ENCODE data around the gene TUG1. TPM values are rescaled to one million over a fixed set of nuclear protein-coding genes. Genes with fewer than 3 reads are reported as not detected.

The TUG1 gene
- total RNA-seq, 1 donor from 2014 or later, result 85.2 TPM

GRCh38 chr22:30947816-30948454 lies 21.1 kb upstream of the TUG1 start:
- no peak for DNase-seq

DNA sequence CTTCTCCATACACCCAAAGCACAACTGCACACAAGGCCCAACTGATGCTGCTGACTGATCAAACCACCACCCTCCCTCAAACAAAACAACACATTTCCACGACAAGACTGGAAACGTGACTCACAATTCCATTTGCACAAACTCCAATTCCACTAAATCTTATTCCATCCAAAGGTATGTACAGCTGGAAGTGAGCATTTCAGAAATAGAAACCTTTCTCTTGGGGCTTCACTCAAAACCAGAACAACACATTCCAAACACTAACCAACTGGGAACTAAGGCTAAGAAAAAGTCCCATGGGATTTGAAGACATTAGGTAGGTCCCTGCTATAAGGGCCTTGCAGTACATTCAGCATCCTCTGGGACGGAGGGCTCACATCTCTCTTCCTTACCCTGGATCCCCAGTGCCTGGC lies 20.1 kb upstream of the TUG1 start:
- DNase-seq, result no peak

DNA sequence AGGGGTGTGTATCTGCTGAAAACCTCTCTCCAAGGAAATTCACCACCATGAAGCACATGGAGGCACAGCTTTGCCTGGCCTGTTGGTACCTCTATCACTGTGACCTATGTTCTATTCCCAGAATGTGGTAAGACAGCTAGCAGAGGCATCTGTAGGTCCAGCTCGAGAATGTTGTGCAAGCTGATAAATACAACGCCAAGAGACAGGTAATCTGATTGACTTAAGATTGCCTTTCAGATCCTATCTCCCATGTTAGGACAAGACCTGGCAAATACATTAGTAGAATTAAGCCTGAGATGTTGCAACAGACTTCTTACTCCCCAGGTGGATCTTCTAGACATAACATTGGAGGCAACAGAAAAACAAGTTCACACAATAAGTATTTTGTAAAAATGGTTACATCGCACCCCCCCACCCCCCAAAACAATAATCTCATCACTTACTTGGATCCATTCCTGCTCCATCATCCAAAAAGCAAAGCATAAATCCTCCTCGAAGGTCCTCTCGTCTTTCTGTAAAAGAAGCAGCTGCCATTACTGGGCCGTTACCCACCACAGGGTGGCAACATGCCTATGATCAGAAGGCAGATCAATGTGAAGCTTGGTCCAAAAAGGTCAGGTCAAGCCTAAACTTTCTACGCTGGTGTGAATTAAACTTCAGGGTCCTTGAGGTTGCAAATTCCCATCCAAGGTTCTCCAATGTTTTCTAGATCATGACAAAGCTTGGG lies 19.0 kb upstream of the TUG1 start:
- DNase-seq, result no peak

DNA sequence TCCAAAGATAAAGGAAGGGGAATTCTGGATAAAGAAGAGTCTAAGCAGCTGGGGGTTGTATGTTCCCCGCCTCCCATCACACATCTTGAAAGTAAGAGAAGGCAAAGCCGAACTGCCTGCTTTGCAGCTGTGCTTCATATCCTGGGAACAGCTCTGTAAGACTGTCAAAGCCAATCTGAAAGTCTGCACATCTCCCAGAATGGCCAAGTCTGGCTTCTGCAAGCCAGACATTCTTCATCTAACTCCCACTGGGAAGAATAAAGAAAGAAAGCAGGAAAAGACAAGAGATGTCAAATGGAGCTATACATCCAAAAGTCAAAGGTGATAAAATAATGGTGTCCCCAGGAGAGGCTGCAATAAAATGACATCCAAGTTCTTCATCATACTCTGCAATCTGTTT lies 15.9 kb upstream of the TUG1 start:
- DNase-seq, result no peak

- no peak for DNase-seq
Measured at GRCh38 chr22:30955153-30955552, 13.9 kb upstream of the TUG1 start.

GRCh38 chr22:30964858-30965257 lies 4.2 kb upstream of the TUG1 start:
- DNase-seq, result no peak

DNA sequence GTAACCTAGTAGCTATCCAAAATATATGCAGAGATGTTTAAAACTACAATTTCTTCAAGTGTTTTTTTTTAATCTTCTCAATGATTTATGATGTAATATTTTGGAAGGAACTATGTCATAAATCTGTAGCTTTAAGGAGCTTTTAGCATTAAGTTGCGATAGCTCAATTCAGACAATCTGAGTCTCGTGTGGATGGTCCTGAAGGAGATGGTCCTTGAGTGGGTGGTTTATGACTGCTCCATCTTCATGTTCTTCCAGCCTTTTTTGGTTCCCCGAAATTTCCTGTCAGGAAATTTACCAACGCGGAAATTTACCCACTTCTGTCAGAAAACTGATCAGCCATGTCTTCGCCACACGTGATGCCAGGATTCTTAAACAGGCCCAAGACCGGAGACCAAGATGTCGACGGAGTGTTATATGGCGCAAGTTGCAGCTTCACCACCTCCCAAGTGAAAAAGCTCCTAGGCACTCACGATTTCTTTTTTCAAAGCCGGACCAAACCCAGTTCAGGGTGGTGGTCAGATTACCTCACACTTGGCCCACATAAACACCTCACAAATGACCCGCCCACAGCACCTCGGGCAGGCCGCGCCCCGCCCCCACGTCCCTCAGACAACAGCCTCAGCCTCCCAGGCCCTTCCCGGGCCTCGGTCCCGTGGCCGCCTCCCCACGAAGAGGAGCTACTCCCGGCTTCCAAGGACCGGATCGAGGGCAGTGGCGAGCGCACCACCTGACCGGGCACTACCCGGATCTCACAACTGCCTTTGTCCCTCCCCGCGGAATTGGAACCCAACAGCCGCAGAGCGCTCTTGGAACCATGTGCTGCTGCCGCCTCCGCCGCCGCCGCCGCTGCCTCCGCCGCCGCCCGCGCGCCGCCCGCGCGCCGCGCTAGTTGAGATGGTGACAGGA lies 796 bp upstream of the TUG1 start, which contains the start of gene MORC2:
TSS of gene MORC2 (minus strand) at position 760 of the 909 bp plus-strand sequence. CDS start 885 bp downstream, outside the sequence.
- no peak for DNase-seq

DNA sequence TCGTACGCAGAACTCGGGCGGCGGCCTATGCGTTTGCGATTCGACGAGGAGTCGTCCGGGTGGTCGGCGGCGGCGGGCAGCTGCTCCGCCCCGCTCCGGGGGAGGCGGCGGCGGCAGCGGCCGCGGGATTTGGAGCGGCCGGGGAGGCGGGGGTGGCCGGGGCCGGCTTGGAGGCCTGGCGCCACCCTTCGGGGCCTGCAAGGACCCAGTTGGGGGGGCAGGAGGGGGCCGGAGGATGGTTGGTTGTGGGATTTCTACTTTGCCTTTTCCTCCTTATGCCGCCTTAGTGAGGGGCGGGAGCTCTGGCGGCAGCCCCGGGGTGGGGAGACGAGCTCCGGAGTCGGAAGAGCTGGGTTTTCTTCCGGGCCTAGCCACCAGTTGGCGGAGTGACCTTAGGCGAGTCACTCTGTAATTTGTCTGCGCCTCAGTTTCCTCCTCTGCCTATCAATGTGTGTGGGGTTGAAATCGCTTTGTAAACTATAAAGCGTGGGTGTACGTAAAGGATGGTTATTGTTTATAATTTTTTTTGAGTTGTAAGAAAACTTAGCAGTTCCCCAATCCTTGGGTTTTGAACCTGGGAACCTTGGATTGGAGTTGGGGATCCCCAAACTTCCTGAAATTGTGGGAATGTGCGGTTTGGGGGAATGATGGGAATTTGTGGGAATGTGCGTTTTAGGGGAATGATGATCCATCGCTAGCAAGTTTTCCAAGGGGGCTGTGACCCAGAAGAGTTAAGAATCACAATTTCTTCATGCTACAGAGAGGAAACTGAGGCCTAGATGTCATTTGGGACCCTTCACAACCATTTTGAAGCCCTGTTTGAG lies 679 bp downstream of the TUG1 start:
- DNase-seq, result peak; percentile 42

- DNase-seq, result no peak
Measured at GRCh38 chr22:30970356-30970746, 1.3 kb downstream of the TUG1 start.

DNA sequence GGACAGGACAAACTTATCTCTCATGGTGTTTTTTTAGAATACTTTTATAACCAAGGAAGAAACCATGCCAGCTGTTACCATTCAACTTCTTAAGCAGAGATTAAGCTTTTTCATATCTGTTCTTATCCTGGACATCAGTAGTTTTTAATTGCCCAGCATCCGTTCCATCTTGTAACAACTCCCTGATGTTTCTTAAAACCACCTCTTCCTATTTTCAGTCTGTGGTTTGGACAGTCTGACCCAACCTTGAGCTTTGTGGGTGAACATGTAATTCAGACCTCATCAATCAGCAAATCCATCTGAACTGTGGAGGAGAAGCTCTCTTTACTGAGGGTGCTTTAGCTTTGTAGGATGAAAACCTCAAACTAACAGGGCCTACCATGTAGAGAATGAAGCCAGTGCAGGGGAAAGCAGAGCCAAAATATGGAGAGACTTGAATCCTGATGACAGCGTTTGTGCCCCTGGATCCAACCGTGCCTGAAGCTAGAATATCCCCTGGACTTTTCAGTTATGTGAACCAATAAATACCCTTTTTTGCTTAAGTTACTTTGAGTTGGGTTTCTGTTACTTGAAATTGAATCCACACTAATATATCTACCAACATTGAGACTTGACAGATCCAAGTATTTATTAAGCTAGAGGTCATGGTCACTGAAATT lies 9.4 kb downstream of the TUG1 start:
- DNase-seq, result no peak

DNA sequence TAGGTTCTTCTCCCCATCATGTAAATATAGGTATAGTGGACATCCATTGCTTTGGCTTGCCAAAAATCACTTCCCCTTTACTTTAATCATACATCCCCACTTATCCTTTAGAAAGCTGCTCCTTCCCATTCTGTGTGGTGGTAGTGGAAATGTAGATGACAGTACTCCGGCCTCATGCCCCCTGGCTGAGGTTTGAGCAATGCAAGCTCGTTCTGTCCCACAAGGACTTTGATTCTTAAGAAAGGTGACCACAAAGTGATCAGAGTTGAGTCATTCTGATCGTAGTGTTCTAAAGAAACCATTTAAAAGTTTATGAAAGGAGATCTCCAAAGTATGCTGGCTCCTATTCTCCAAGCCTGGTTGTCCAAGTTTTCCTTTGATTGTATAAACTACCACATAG lies 10.9 kb downstream of the TUG1 start:
- no peak for DNase-seq

DNA sequence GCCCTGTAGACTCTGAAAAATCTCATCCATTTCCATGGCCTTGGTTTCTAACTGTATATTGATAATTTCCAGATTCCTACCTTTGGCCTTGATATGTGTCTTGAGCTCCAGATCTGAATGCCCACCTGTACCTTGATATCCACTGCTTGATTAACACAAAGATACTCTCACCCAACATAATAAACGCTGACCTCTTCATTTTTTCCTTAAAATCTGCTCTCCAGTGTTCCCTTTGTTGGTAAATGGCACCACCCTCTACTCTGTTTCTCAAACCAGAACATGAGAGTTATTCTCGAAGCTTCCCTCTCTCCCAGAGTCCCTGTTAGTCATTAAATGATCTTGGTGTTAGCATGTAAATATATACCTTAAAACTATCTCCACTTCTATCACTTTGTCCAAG lies 13.4 kb downstream of the TUG1 start:
- no peak for DNase-seq

DNA sequence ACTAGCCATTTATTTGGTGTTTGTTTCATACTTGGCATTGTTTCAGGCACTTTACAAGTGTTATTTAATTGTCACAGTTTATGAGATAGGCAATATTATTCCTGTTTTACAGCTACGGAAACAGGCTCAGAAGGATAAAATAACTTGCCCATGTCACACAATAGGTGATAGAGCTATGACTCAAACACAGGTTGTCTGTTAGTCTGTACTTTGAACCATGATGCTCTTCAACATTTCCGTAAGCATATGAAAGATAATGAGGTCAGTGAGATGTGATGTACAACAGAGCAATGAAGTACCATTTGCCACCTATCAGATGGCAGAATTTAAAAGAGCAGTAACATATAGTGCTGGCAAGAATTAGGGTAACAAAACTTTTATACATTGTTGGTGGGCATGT lies 15.3 kb downstream of the TUG1 start:
- DNase-seq, result no peak

DNA sequence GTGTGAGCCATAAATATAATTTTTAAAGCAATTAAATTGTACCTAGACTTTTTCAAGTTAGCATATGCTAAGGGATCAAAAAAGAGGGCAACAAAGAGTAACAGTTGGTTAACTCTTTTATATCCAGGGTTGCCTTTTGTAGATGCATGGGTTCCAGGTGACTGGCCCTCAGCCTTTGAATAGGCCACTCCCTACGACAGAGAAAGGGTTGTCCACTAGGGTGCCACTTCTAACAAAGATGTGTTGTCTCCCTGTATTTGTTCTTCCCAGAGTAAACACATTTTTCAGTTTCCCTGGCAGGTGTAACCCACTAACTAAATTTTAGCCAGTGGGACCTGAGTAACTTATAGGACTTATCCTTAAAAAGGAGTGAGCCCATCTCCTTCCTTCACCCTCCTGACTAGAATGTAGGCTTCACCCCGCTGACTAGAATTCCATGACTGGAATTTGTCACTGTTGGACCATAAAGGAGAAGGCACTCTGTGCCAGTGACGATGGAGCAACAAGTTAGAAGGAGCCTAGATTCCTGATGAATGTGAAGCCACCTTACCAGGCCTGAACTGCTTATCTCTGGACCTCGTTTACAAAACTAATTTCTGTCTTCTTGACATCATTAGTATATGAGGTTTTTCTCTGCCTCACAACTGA lies 16.6 kb downstream of the TUG1 start:
- DNase-seq, result no peak

- no peak for DNase-seq
Measured at GRCh38 chr22:30989474-30989873, 20.4 kb downstream of the TUG1 start.

DNA sequence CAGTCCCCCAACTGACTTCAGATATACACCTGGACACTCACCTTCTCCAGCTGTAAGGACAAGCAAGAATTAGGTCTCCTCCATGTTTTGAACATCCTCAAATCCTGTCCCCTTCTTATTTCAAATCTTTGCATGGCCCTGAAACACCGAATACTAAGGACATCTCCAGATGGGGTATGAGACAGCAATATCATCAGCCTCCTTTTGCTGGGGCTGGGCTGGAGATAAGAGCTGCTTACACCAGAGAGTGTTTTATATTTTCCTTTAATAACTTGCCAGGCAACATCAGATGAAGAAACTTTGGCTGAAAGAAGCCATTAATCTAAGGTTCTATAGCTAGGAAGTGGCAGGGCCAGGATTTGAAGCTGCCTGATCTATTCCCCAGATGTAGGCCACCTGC lies 21.6 kb downstream of the TUG1 start:
- no peak for DNase-seq

DNA sequence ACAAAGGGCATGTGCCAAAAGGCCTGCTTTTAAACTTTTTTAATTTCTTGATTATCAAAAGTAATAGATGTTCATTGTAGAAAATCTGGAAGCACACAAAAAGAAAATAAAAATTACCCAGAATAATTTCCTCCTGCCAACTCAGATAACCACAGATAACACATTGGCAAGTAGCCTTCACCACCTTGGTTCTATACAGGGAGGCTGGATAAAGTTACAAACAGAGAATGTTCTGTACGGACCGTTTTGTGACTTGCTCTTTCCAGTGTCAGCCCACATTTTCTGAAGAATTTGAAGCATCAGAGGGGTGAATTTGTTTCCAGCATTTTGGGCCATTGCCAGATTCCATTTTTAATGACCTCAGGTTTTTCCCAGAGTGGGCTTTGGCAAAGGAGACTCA lies 23.5 kb downstream of the TUG1 start:
- DNase-seq, result no peak

- DNase-seq, result no peak
Measured at GRCh38 chr22:30994960-30995359, 25.9 kb downstream of the TUG1 start.

GRCh38 chr22:30996462-30996861 lies 27.4 kb downstream of the TUG1 start:
- no peak for DNase-seq

DNA sequence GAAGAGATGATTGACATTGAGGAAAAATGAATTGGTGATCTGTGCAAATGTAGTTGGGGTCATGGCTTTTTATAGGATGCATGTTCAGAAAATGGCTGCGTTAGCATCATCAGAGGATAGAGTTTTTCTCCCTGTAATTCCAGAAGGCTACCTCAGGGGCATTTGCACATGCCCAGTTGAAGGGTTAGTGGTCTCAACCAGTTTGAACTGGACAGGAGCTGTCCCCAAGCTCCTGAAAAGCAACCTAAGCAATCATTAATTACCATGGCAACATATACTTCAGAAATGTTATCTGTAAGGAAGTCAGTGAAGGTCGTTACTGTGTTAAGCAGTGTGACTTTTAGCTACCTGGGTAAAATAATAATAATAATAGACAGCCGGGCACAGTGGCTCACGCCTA lies 29.3 kb downstream of the TUG1 start:
- no peak for DNase-seq

DNA sequence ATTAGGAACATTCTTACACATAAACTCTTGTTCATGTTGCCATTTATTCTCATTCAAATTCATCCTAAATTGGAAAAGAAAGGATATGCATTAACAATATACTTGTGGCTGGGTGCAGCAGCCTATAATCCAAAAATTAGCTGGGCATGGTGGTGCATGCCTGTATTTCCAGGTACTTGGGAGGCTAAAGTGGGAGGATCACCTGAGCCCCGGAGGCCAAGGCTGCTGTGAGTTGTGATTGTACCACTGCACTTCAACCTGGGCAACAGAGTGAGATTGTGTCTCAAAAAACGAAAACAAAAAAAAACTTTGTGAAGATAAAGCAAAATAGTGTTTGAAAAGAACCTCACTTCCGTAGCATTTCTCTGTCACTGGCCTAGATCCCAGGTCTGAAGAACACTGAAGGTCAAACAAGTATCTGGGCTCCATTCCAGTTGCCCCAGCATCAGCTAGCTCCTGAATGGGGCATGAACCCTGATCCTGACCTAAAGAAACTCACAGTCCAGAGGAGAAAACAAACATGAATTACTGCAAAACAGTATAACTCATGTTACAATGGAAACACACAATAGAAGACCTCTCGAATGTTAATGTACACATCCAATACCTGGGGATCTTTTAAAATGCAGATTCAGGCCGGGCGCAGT lies 32.2 kb downstream of the TUG1 start:
- no peak for DNase-seq
